ENCODE measurements around the gene PSEN2. TPM values are rescaled to one million over a fixed set of nuclear protein-coding genes. Genes with fewer than 3 reads are reported as not detected.

The PSEN2 gene
- total and polyA plus RNA-seq, 2 donors (not counting 3 experiments of a cell fraction or from before 2014, with no cell fraction given), result 12.5 to 19.3 TPM

DNA sequence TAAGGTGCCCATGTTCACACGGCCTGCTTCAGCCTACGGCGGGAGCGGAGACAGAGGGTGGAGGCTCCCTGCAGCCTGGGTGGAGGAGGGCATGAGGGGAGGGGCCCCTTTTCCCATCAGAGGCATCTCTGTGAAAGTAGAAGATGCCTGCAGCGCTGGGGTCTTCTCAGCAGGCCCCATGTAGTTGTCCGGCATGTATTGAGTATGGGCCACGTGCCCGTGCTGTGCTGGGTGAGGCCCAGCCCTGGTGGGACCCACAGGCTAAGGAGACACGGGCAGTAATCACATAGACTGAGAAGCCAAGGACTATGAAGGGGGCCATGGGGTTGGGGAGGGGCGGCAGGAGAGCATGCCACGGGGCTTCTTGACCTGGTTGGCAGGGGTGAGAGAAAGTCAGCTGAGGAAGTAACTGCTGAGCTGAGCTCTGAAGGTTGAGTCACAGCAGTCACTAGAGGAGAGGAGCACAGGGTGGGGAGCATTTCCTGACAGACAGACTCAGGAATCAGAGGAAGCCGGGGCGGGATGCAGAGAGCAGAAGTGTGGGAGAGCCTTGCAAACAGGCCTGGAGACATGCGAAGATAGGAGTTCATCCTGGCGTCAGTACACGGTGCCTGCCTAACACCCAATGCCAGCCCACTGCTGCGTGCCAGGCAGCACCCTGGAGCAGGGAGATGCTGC, 21.6 kb downstream of the PSEN2 start:
- Histone ChIP-seq H3K27me3 (ENCODE audit: control insufficient read depth in 2 of 2, insufficient read depth in 2 of 2, low read length in 2 of 2) (no peaks in the 10 kb centered on the region), H3K9ac (replicated peaks; ENCODE audit: extremely low read depth, insufficient read depth, low read length) (no peak overlapping the region), H4K20me1 (replicated peaks; ENCODE audit: control insufficient read depth, extremely low read depth, insufficient read depth, low read length) (no peaks in the 10 kb centered on the region), H3K9me1 (replicated peaks; ENCODE audit: control insufficient read depth, extremely low read depth, insufficient read depth, low read length) (no peaks in the 10 kb centered on the region), H3K4me3 (replicated peaks in 1 of 3; ENCODE audit: insufficient read depth in 1 of 3, low read depth in 1 of 3, low read length in 3 of 3) (no peak overlapping the region), H3K79me2 (ENCODE audit: control insufficient read depth, insufficient read depth, low read length) (no peaks in the 10 kb centered on the region), H3K36me3 (ENCODE audit: control insufficient read depth in 2 of 2, extremely low read depth in 1 of 2, insufficient read depth in 2 of 2, low read length in 2 of 2) (peaks cover 0 to 1% of the 10 kb centered on the region in 2 experiments), H3K4me1 (ENCODE audit: control insufficient read depth, extremely low read depth, insufficient read depth, low read length) (peaks cover 8% of the 10 kb centered on the region), H2AFZ (ENCODE audit: low read depth, low read length) (peak overlapping the region; percentile 10), H3K27ac (ENCODE audit: insufficient read depth, low read depth, low read length) (no peak overlapping the region), H3K4me2 (ENCODE audit: insufficient read depth, low read length) (no peak overlapping the region), H3K9me3 (replicated peaks; ENCODE audit: control insufficient read depth, insufficient read depth, low read length) (no peaks in the 10 kb centered on the region)
- BruUV-seq (replicated peaks), result no TSS peak
- POLR2A ChIA-PET, result no interaction called here
- DNase-seq (ENCODE audit: low read depth, low spot score) (peak; percentile 65), FAIRE-seq (peak; percentile 95)
- CTCF ChIA-PET, result interaction anchor here (0.7 to 2.5 kb wide), 2 partner anchors 9 to 556 kb away, joined by 3 to 6 read pairs; no protein-coding TSS in a partner anchor
- TF ChIP-seq POLR2A (IDR thresholded peaks at IDR 0.05; ENCODE audit: low read depth, low read length), result no peak
- TF ChIP-seq, protein P1, sequence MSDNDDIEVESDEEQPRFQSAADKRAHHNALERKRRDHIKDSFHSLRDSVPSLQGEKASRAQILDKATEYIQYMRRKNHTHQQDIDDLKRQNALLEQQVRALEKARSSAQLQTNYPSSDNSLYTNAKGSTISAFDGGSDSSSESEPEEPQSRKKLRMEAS (IDR thresholded peaks at IDR 0.05; ENCODE audit: insufficient read depth, insufficient read length), result no peak
- no peak for TF ChIP-seq EZH2 (IDR thresholded peaks at IDR 0.05; ENCODE audit: borderline replicate concordance, low read depth, low read length, severe bottlenecking)
- no peak for TF ChIP-seq GATA2 (IDR thresholded peaks at IDR 0.05; ENCODE audit: insufficient read depth, insufficient read length, low read depth, low read length)
- peak; percentile 28 for TF ChIP-seq POLR2AphosphoS5 (IDR thresholded peaks at IDR 0.05; ENCODE audit: insufficient read depth, low read depth, low read length)
- peak; percentile 58 for TF ChIP-seq FOS (IDR thresholded peaks at IDR 0.05; ENCODE audit: borderline replicate concordance, insufficient read depth, low read length)
- TF ChIP-seq, protein P2, sequence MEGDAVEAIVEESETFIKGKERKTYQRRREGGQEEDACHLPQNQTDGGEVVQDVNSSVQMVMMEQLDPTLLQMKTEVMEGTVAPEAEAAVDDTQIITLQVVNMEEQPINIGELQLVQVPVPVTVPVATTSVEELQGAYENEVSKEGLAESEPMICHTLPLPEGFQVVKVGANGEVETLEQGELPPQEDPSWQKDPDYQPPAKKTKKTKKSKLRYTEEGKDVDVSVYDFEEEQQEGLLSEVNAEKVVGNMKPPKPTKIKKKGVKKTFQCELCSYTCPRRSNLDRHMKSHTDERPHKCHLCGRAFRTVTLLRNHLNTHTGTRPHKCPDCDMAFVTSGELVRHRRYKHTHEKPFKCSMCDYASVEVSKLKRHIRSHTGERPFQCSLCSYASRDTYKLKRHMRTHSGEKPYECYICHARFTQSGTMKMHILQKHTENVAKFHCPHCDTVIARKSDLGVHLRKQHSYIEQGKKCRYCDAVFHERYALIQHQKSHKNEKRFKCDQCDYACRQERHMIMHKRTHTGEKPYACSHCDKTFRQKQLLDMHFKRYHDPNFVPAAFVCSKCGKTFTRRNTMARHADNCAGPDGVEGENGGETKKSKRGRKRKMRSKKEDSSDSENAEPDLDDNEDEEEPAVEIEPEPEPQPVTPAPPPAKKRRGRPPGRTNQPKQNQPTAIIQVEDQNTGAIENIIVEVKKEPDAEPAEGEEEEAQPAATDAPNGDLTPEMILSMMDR (IDR thresholded peaks at IDR 0.05; ENCODE audit: extremely low read depth in 1 of 2, insufficient read depth in 1 of 2, low read depth in 1 of 2, low read length in 2 of 2), result no peak
- no peak for TF ChIP-seq JUN (IDR thresholded peaks at IDR 0.05; ENCODE audit: borderline replicate concordance, insufficient read depth, insufficient read length, low read depth)
- no peak for TF ChIP-seq MYC (IDR thresholded peaks at IDR 0.05; ENCODE audit: low read depth, low read length)
- intact Hi-C loops (cut with micrococcal nuclease), result loop anchor here (5.0 kb wide), 1 partner anchor 260 kb away; no protein-coding TSS in a partner anchor
- dilution Hi-C loops (cut with MboI; ENCODE audit: extremely low pct_ligation_motif_present, low sequenced_read_pairs), result no loop called here
